GM13977 (cell line): ENCODE results near the gene BTBD9.

Experiments
- DNase-seq: peaks from one replicate; pipeline ENCODE4 v3.0.0; 2012; ENCODE audit warnings: low spot score
- CTCF ChIP-seq: IDR thresholded peaks from 2 replicates; pipeline ENCODE4 v1.5.1; 2012; ENCODE audit warnings: mild to moderate bottlenecking, control low read depth; ENCODE audit not compliant: insufficient read depth; ENCODE audit errors: extremely low read depth, missing control alignments
- in situ Hi-C: fragments of 300-500 bp; cut with MboI; formaldehyde crosslinking; loops from one replicate; pipeline ENCODE4 v1.12.0; 2022; ENCODE audit warnings: low sequenced_read_pairs, low pct_unique_long_range_greater_than_20kb, mixed read lengths, inconsistent platforms; ENCODE audit not compliant: unreplicated experiment

The BTBD9 gene

GRCh38 chr6:38188677-38189335, 450.9 kb downstream of the BTBD9 start:
- in situ Hi-C loops: no loop called here
- no peak for TF ChIP-seq CTCF
- no peak for DNase-seq

- in situ Hi-C loops: no loop called here
- DNase-seq: no peak
- TF ChIP-seq CTCF: no peak
Measured at GRCh38 chr6:38187811-38188590, 451.7 kb downstream of the BTBD9 start.

- in situ Hi-C loops: no loop called here
- no peak for TF ChIP-seq CTCF
- DNase-seq: no peak
Measured at GRCh38 chr6:38187325-38187724, 452.4 kb downstream of the BTBD9 start.

- no peak for DNase-seq
- TF ChIP-seq CTCF: no peak
- in situ Hi-C loops: no loop called here
Measured at GRCh38 chr6:38185752-38186151, 454.0 kb downstream of the BTBD9 start.

GRCh38 chr6:38185244-38185643, 454.5 kb downstream of the BTBD9 start:
- no peak for TF ChIP-seq CTCF
- DNase-seq: no peak
- in situ Hi-C loops: no loop called here

- TF ChIP-seq CTCF: no peak
- DNase-seq: peak; percentile 0
- in situ Hi-C loops: no loop called here
Measured at GRCh38 chr6:38184585-38185080, 455.1 kb downstream of the BTBD9 start.
